B cell (primary cell): ENCODE measurements around the gene UNC79. TPM values are rescaled to one million over a fixed set of nuclear protein-coding genes. Genes with fewer than 3 reads are reported as not detected.

Experiments used
- ATAC-seq: fragments of 200-7000 bp; cut with Tn5 transposase; one replicate; pipeline ENCODE4 v1.10.0; 2021; ENCODE audit warnings: low read depth, mild to moderate bottlenecking, moderate number of reproducible peaks, moderate library complexity
- CTCF ChIA-PET: fragments of 350-600 bp; sonication (Branson Sonifier 250); formaldehyde crosslinking; loops from one replicate; lab custom pipeline; 2021; ENCODE audit warnings: antibody characterized with exemption, inconsistent platforms; lab: Charles Lee
- POLR2A ChIA-PET: fragments of 350-600 bp; sonication (Branson Sonifier 250); formaldehyde crosslinking; loops from one replicate; lab custom pipeline; 2021; ENCODE audit warnings: antibody characterized with exemption; lab: Charles Lee
- DNase-seq: peaks from one replicate; pipeline ENCODE4 v3.0.0; 2013
- H2AFZ ChIP-seq: 2 replicates; pipeline ENCODE4 v1.6.1; 2012; ENCODE audit warnings: mild to moderate bottlenecking, low read depth, low read length; ENCODE audit not compliant: insufficient read depth, poor library complexity, severe bottlenecking
- H3K27ac ChIP-seq, 2 donors: 1 replicate in 1 of 2; 2 replicates in 1 of 2; pipeline ENCODE4 v1.5.1; 2012 to 2013; ENCODE audit warnings: low read length in 2 of 2, mild to moderate bottlenecking in 2 of 2, moderate library complexity in 1 of 2
- H3K27me3 ChIP-seq, 4 experiments: fragments of 200-600 bp in 1 of 4; sonication (generic) in 1 of 4; replicated peaks in 1 of 4; 1 replicate in 2 of 4; 2 replicates in 2 of 4; pipeline versions ENCODE4 v1.6.1 to v1.7.0; 2013 to 2016; ENCODE audit warnings: low read length in 3 of 4, mild to moderate bottlenecking in 2 of 4, mixed read lengths in 1 of 4, moderate library complexity in 1 of 4; ENCODE audit not compliant: insufficient read depth in 4 of 4, control insufficient read depth in 3 of 4; ENCODE audit errors: control extremely low read depth in 1 of 4
- H3K36me3 ChIP-seq, 2 experiments: replicated peaks in 1 of 2; 1 replicate in 1 of 2; 2 replicates in 1 of 2; pipeline versions ENCODE4 v1.6.1 to v1.7.1; 2013; ENCODE audit warnings: low read length in 1 of 2; ENCODE audit not compliant: insufficient read depth in 2 of 2, control insufficient read depth in 1 of 2; ENCODE audit errors: control extremely low read depth in 1 of 2, extremely low read depth in 1 of 2
- H3K4me1 ChIP-seq, 2 donors: fragments of 200-600 bp in 1 of 2; sonication (generic) in 1 of 2; 1 replicate in 1 of 2; 2 replicates in 1 of 2; pipeline versions ENCODE4 v1.5.1 to v1.6.1; 2013 to 2017; ENCODE audit warnings: low read length in 2 of 2; ENCODE audit not compliant: control insufficient read depth in 2 of 2, insufficient read depth in 2 of 2
- H3K4me2 ChIP-seq: replicated peaks from 2 replicates; pipeline ENCODE3; 2012; ENCODE audit warnings: mild to moderate bottlenecking, low read depth, low read length; ENCODE audit not compliant: poor library complexity, severe bottlenecking
- H3K4me3 ChIP-seq, 5 experiments: fragments of 200-600 bp in 1 of 5; sonication (generic) in 1 of 5; 1 replicate in 3 of 5; 2 replicates in 2 of 5; pipeline versions ENCODE4 v1.5.1 to v1.7.0; 2011 to 2016; ENCODE audit warnings: low read length in 4 of 5, mild to moderate bottlenecking in 4 of 5, low read depth in 2 of 5, control low read depth in 1 of 5, moderate library complexity in 1 of 5; ENCODE audit not compliant: insufficient read depth in 1 of 5; ENCODE audit errors: control extremely low read depth in 1 of 5, extremely low read depth in 1 of 5
- H3K79me2 ChIP-seq: fragments of 200-600 bp; sonication (generic); one replicate; pipeline ENCODE4 v1.6.0; 2016; ENCODE audit warnings: low read length; ENCODE audit not compliant: control insufficient read depth, insufficient read depth
- H3K9ac ChIP-seq: fragments of 200-600 bp; sonication (generic); 2 replicates; pipeline ENCODE4 v1.6.1; 2017; ENCODE audit warnings: mild to moderate bottlenecking, low read length, moderate library complexity
- H3K9me3 ChIP-seq, 3 donors: one replicate each; pipeline versions ENCODE4 v1.6.1 to v1.7.1; 2013; ENCODE audit warnings: low read length in 2 of 3; ENCODE audit not compliant: control insufficient read depth in 2 of 3, insufficient read depth in 1 of 3; ENCODE audit errors: control extremely low read depth in 1 of 3
- H4K20me1 ChIP-seq: 2 replicates; pipeline ENCODE4 v1.6.0; 2012; ENCODE audit warnings: mild to moderate bottlenecking, low read length; ENCODE audit not compliant: insufficient read depth, control insufficient read depth, poor library complexity, severe bottlenecking
- H3K27ac Mint-ChIP-seq: one replicate; pipeline ENCODE4 v1.8.0; 2021; ENCODE audit warnings: mixed read lengths
- H3K27me3 Mint-ChIP-seq: one replicate; pipeline ENCODE4 v1.8.0; 2021; ENCODE audit warnings: mixed read lengths
- H3K4me1 Mint-ChIP-seq: one replicate; pipeline ENCODE4 v1.8.0; 2021; ENCODE audit warnings: mixed read lengths
- H3K4me3 Mint-ChIP-seq: one replicate; pipeline ENCODE4 v1.8.0; 2021; ENCODE audit warnings: mixed read lengths
- H3K9me3 Mint-ChIP-seq: one replicate; pipeline ENCODE4 v1.8.0; 2022; ENCODE audit warnings: mixed read lengths; ENCODE audit not compliant: insufficient read depth
- EZH2 ChIP-seq: IDR thresholded peaks from 2 replicates; pipeline ENCODE4 v1.6.1; 2012; ENCODE audit warnings: borderline replicate concordance, low read depth, mild to moderate bottlenecking, moderate library complexity, low read length; ENCODE audit not compliant: insufficient read depth, poor library complexity, severe bottlenecking
- WGBS: methylation state at CpG from one replicate; pipeline ENCODE4 v1.1.5; 2013; ENCODE audit warnings: missing lambda C conversion rate; ENCODE audit not compliant: insufficient coverage; 5-methylcytosine and 5-hydroxymethylcytosine counted together
- intact Hi-C: fragments of 100-400 bp; cut with micrococcal nuclease; formaldehyde crosslinking; loops from one replicate; pipeline ENCODE4 v1.10.0; 2022
- polyA plus RNA-seq: library from polyadenylated mRNA; depleted of rRNA; stranded (reverse); fragments of >200 nt; gene quantifications from 2 replicates; pipeline ENCODE4 v1.2.3, GENCODE V29; 2012
- total RNA-seq, 2 donors: library from RNA; stranded (reverse); fragments of 120-200 nt in 1 of 2; gene quantifications; 1 replicate in 1 of 2; 2 replicates in 1 of 2; pipeline versions ENCODE4 v1.2.3 to v1.2.4, GENCODE V29; 2013 to 2022
- TF ChIP-seq, protein P1 (sequence below): fragments of 200-600 bp; IDR thresholded peaks from one replicate; pipeline ENCODE4 v1.8.0; 2022; ENCODE audit warnings: antibody characterized with exemption, mild to moderate bottlenecking

UNC79 gene
- total and polyA plus RNA-seq, 2 donors (not counting 1 experiment from before 2014, with no cell fraction given) = 0.04 to 0.15 TPM

DNA sequence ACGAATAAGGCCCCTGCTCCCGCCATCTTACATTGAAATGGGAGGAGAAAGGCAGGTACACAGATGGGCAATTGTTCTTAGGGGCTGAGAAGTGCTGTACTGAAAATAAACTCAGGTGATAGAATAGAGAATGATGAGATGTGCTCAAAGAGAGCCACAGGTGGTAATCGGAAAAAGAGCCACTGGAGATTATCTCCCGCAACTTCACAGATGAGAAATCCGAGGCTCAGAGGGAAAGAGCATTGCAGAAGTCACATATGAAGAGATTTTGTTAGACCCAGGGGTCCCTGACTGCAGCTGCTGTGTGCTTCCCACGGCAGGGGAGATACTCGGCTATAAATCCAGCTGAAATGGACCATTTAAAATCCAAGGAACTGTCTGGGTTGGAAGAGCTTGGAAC is 283.9 kb downstream of the UNC79 start:
- ChIA-PET POLR2A (no interaction called here), CTCF (no interaction called here)
- H3K9me3 ChIP-seq = peaks cover 0 to 3% (median 0%) of the 10 kb centered on the region in 3 donors
- no peak overlapping the region for H3K27ac Mint-ChIP-seq
- no peak for TF ChIP-seq EZH2
- TF ChIP-seq, protein P1, sequence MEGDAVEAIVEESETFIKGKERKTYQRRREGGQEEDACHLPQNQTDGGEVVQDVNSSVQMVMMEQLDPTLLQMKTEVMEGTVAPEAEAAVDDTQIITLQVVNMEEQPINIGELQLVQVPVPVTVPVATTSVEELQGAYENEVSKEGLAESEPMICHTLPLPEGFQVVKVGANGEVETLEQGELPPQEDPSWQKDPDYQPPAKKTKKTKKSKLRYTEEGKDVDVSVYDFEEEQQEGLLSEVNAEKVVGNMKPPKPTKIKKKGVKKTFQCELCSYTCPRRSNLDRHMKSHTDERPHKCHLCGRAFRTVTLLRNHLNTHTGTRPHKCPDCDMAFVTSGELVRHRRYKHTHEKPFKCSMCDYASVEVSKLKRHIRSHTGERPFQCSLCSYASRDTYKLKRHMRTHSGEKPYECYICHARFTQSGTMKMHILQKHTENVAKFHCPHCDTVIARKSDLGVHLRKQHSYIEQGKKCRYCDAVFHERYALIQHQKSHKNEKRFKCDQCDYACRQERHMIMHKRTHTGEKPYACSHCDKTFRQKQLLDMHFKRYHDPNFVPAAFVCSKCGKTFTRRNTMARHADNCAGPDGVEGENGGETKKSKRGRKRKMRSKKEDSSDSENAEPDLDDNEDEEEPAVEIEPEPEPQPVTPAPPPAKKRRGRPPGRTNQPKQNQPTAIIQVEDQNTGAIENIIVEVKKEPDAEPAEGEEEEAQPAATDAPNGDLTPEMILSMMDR = no peak
- ATAC-seq (no peak), DNase-seq (no peak)
- H3K27me3 Mint-ChIP-seq = peaks cover 9% of the 10 kb centered on the region
- H3K9ac ChIP-seq = no peak overlapping the region
- H2AFZ ChIP-seq = no peak overlapping the region
- no peaks in the 10 kb centered on the region for H3K4me1 Mint-ChIP-seq
- no peaks in the 10 kb centered on the region for H3K36me3 ChIP-seq
- H3K79me2 ChIP-seq = no peaks in the 10 kb centered on the region
- no peak overlapping the region for H3K4me3 ChIP-seq
- no peaks in the 10 kb centered on the region for H3K27me3 ChIP-seq
- no peaks in the 10 kb centered on the region for H3K4me1 ChIP-seq
- 91% methylated on average over 7 of the region's 7 CpGs for WGBS
- no peak overlapping the region for H3K27ac ChIP-seq
- no peaks in the 10 kb centered on the region for H3K9me3 Mint-ChIP-seq
- no peak overlapping the region for H3K4me2 ChIP-seq
- no peaks in the 10 kb centered on the region for H4K20me1 ChIP-seq
- no peak overlapping the region for H3K4me3 Mint-ChIP-seq
- intact Hi-C loops = no loop called here

DNA sequence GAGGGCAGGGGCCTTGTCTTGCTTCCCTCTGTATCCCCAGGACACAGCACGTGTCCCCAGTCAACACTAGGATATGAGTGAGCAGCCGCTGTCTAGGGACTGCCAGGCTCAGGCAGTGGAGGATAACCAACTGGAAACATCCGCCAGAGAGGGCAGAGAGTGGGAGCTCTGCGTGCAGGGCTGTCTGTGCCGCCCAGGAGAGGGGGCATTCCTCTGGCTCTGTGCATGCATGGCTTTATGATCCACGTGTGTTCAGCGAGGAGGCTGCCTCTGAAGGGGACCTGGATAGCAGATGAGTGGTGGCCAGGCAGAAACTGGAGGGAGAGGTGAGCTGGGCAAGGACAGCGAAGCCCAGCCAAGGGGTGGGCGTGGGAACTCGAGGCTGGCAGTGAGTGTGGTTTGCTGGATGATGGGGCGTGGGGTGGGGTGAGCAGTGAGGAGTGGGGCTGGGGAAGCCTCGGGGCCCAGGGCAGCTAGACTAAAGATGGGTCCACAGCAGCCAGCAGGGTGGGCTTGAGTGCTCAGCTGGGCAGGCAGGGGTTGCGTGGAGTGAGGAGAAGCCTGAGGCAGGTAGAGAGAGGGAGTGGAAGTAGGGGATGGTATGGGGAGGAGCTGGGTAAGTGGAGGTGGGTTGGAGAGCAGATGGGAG is 284.7 kb downstream of the UNC79 start:
- Histone ChIP-seq H3K4me1 (no peaks in the 10 kb centered on the region), H3K4me2 (no peak overlapping the region), H3K4me3 (no peak overlapping the region), H3K9me3 (peaks cover 0 to 3% (median 0%) of the 10 kb centered on the region in 3 donors), H3K79me2 (no peaks in the 10 kb centered on the region), H2AFZ (no peak overlapping the region), H3K27ac (no peak overlapping the region), H3K36me3 (no peaks in the 10 kb centered on the region), H3K27me3 (no peaks in the 10 kb centered on the region), H4K20me1 (no peaks in the 10 kb centered on the region), H3K9ac (no peak overlapping the region)
- Mint-ChIP-seq H3K27ac (no peak overlapping the region), H3K27me3 (peaks cover 9% of the 10 kb centered on the region), H3K9me3 (no peaks in the 10 kb centered on the region), H3K4me1 (no peaks in the 10 kb centered on the region), H3K4me3 (no peak overlapping the region)
- 76% methylated on average over 13 of the region's 13 CpGs for WGBS
- DNase-seq (no peak), ATAC-seq (no peak)
- ChIA-PET POLR2A (no interaction called here), CTCF (no interaction called here)
- intact Hi-C loops = no loop called here
- TF ChIP-seq, protein P1 = no peak
- TF ChIP-seq EZH2 = no peak
